ENCODE measurements around the gene ZNF865. TPM values are rescaled to one million over a fixed set of nuclear protein-coding genes. Genes with fewer than 3 reads are reported as not detected.

ZNF865 gene
- total RNA-seq, 2 experiments from 2014 or later, result 10.8 to 11.2 TPM

DNA sequence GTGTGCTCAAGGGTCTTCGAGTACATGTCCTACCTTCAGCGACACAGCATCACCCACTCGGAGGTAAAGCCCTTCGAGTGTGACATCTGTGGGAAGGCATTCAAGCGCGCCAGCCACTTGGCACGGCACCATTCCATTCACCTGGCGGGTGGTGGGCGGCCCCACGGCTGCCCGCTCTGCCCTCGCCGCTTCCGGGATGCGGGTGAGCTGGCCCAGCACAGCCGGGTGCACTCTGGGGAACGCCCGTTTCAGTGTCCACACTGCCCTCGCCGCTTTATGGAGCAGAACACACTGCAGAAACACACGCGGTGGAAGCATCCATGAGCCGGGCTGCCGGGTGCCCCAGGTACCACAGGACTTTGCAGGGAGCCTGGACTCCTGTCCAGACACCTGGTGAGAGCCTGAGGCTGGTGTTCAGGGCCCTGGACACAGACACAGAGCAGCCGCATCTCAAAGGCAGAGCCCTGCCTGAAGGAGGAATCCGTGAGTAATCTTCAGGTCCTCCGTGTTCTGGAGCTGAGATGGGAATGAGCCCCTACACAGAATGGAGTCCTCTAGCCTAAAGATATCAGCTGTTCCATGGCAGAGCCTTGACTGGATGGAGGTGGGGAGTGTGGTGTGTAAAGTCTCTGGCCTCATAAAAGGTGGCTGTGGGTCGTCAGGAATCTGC is 39.5 kb downstream of the ZNF865 start:
- intact Hi-C loops (cut with micrococcal nuclease), result loop anchor here (5.0 kb wide), 3 partner anchors 38 to 388 kb away; partner anchors contain the start of genes PPP6R1, RPL28 and ZNF865
- Mint-ChIP-seq H3K9me3 (no peaks in the 10 kb centered on the region), H3K4me3 (peak overlapping the region; percentile 93), H3K27me3 (ENCODE audit: low read depth) (no peaks in the 10 kb centered on the region), H3K36me3 (ENCODE audit: low read depth) (peaks cover 14% of the 10 kb centered on the region), H3K27ac (peak overlapping the region; percentile 83), H3K4me1 (ENCODE audit: low read depth) (peaks cover 49% of the 10 kb centered on the region)
- CTCF ChIA-PET, result interaction anchor here (0.5 to 2.9 kb wide), 3 partner anchors 8 to 12 kb away, joined by 3 to 20 read pairs (median 4); no protein-coding TSS in a partner anchor
- no peak for DNase-seq

DNA sequence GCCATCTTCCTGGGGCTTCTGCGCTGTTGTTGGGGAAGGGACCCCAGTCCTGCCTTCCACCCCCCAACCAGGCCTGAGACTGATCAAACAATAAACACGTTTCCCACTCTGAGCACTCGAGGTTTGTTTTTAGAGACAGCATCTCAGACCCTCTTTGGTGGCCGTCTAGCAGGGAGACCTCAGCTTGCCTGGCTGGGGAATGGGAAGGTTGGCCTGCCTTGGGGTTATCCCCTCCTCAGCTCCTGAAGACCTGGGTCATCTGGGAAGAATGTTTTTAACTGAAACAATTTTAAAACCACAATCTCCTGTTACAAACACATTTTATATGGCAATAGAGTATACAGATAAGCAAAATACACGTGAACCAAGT is 40.0 kb downstream of the ZNF865 start:
- Mint-ChIP-seq H3K4me3 (peak overlapping the region; percentile 53), H3K27ac (peak overlapping the region; percentile 13), H3K27me3 (ENCODE audit: low read depth) (no peaks in the 10 kb centered on the region), H3K36me3 (ENCODE audit: low read depth) (peaks cover 14% of the 10 kb centered on the region), H3K4me1 (ENCODE audit: low read depth) (peaks cover 49% of the 10 kb centered on the region), H3K9me3 (no peaks in the 10 kb centered on the region)
- CTCF ChIA-PET, result interaction anchor here (0.7 to 2.9 kb wide), 3 partner anchors 9 to 167 kb away, joined by 3 to 20 read pairs (median 4); no protein-coding TSS in a partner anchor
- intact Hi-C loops (cut with micrococcal nuclease), result no loop called here
- DNase-seq, result no peak

DNA sequence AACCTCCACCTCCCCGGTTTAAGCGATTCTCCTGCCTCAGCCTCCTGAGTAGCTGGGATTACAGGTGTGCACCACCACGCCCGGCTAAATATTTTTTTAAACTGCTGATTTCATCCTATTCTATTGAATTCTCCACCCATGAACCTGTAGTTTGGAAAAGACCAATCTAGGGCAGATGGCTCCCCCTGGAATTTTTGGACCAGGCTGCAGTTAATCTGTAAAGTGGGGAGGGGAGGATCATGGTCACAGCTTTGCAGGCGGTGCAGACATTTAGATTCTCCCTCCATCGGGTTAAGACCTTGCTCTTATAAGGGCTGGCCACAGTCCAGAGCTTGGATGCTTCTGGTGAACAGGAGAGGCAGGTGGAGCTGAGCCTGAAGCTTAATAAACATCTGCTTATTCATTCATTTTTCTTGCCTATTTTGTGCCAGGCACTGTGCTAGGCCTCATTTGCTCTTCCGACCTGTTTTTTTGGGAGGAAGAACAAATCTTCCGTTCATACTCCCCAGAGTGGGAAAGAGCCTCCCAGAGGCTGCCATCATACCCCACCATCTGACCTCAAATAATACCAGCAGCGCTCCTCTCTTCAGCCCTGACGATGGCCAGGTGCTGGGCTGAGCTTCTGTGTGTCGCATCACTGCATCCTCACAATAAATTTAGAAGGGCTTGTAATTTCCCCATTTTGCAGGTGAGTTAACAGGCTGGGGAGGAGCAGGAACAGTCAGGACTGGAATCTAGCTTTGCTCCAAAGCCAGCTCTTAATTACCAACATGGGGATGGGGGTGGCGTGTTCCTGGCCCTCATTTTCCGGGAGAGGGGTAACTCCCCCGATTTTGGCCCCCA is 41.7 kb downstream of the ZNF865 start:
- Mint-ChIP-seq H3K27ac (peak overlapping the region; percentile 85), H3K36me3 (ENCODE audit: low read depth) (peaks cover 15% of the 10 kb centered on the region)
- intact Hi-C loops (cut with micrococcal nuclease), result no loop called here

DNA sequence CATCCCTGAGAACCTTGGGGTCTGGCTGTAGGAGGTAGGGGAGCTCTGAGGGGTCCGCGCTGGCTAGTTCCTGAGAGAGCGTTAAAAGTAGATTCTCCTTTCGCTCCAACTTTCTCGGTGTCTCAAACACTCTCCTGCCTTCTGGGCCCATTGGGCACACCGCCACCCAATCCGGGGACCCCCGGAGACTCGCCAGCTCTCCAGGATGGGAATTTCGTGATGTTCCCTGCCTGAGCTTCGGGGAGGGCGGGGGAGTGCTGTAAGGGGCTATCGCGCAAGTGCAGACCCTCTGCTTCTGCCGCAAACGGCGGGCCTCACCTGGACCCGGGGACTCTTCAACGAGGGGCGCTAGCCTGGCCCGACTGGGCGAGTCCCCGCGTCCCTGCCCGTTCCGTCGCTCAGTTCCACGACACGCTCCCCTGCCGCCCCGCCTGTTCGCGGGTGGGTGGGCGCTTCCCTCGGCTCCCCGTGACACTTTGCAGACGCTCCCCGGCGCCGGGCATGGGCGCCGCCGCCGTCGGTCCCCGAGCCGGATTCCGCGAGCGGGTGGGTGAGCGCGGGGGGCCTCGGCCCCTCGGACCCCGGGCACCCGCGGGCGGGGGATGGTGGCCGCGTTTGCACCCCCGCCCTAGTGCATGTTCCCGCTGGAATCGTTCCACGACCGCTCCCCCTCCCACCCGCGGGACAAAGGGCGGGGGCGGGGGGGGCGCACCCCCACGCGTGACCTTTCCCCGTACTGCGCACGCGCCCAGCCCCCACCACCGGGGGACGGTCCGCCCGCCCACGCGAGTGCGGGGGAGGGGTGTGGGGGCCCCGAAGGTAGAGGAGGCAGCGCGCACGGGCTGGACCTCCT is 42.5 kb downstream of the ZNF865 start, which contains the start of gene CCDC106:
TSS of gene CCDC106 (plus strand) at position 481 of the 853 bp plus-strand sequence. CDS start 835 bp downstream, outside the sequence.
- Mint-ChIP-seq H3K9me3 (no peaks in the 10 kb centered on the region), H3K4me3 (peak within 1 kb of the TSS; percentile 77), H3K27me3 (ENCODE audit: low read depth) (no peaks in the 10 kb centered on the region), H3K36me3 (ENCODE audit: low read depth) (peaks cover 16% of the 10 kb centered on the region), H3K27ac (peak within 1 kb of the TSS; percentile 85), H3K4me1 (ENCODE audit: low read depth) (peaks cover 53% of the 10 kb centered on the region)
- intact Hi-C loops (cut with micrococcal nuclease), result no loop called here
- CTCF ChIA-PET, result interaction anchor here (0.6 to 2.9 kb wide), 5 partner anchors 10 to 180 kb away, joined by 3 to 20 read pairs (median 6); partner anchors contain the start of gene ZNF865
- DNase-seq, result peak; percentile 49

More for the DNA sequence above, 41.7 kb downstream of the ZNF865 start:
- H3K4me1 Mint-ChIP-seq (ENCODE audit: low read depth), result peaks cover 53% of the 10 kb centered on the region
- CTCF ChIA-PET, result interaction anchor here (0.6 to 2.9 kb wide), 6 partner anchors 9 to 180 kb away, joined by 3 to 20 read pairs (median 6); partner anchors contain the start of gene ZNF865
- H3K4me3 Mint-ChIP-seq, result peak overlapping the region; percentile 77
- no peaks in the 10 kb centered on the region for H3K27me3 Mint-ChIP-seq (ENCODE audit: low read depth)
- DNase-seq, result no peak
- no peaks in the 10 kb centered on the region for H3K9me3 Mint-ChIP-seq

DNA sequence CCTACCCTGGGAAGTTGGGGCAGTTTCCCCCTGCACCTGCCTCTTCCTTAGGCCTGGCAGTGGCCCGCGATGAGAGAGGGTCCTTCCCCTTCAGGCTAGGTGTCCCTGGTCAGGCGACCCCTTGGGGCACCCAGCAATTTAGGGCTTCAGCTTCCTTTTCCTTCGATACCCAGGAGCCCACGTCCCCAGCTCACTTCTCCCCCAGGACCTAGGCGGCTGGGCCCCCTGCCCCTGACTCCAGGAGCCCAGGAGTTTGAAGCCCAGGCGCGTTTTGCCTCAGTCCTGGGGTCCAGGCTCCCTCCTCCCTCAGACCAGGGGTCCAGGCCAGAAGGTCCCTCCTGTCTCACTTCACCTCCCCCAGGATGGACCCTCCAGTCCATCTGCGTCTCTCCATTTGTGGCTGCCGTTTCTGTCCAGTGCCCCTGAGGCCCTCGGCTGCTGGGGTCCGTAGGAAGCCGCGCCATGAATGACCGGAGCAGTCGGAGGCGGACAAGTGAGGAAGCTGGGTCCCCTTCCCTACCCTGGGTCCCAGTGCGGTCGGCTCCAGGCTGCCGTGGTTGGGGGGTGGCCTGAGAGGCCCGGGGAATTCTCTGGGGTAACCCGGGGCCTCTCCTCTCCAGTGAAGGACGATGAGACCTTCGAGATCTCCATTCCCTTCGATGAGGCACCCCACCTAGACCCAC is 43.3 kb downstream of the ZNF865 start:
- CTCF ChIA-PET, result interaction anchor here (1.5 kb wide), 1 partner anchor 16 kb away, joined by 9 read pairs; no protein-coding TSS in a partner anchor
- H3K4me1 Mint-ChIP-seq (ENCODE audit: low read depth), result peaks cover 49% of the 10 kb centered on the region
- H3K27me3 Mint-ChIP-seq (ENCODE audit: low read depth), result no peaks in the 10 kb centered on the region
- peak overlapping the region; percentile 72 for H3K27ac Mint-ChIP-seq
- intact Hi-C loops (cut with micrococcal nuclease), result no loop called here
- peaks cover 13% of the 10 kb centered on the region for H3K36me3 Mint-ChIP-seq (ENCODE audit: low read depth)
- H3K4me3 Mint-ChIP-seq, result peak overlapping the region; percentile 71
- no peak for DNase-seq
- no peaks in the 10 kb centered on the region for H3K9me3 Mint-ChIP-seq

DNA sequence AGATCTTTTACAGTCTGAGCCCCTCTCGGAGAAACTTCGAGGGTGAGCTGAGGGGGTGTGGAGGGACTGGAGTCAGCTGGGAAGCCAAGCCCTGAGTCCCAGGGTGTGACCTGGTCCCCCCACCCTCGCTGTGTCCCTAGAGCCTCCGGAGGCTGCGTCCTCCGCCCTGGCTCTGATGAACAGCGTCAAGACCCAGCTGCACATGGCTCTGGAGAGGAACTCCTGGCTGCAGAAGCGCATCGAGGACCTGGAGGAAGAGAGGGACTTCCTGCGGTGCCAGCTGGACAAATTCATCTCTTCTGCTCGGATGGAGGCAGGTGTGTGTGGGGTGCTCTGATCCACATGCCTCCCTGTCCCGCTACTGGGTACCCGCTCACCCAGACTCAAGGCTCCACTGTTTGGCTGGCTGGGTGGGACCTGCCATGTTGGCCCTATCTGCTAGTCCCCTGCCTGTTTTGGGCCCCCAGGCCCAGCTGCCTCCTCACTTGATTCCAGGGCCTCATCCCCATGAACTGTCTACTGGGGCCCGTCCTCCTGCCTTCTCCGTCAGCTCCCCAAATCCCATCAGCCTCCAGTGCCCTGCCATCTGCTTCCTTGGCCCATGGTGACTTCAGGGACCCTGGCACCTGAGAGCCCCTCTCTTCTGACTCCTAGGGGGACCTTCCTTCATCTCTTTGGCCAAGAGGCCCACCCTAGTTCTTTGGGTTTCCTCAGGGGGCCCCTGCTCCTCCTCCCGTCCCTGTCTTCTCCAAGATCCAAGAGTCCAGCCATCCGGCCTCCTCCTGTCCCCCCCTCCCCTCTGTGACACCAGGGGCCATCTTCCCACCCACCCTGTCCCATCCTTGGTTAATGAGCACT is 44.0 kb downstream of the ZNF865 start:
- H3K27me3 Mint-ChIP-seq (ENCODE audit: low read depth), result no peaks in the 10 kb centered on the region
- peaks cover 13% of the 10 kb centered on the region for H3K36me3 Mint-ChIP-seq (ENCODE audit: low read depth)
- no peak for DNase-seq
- H3K4me3 Mint-ChIP-seq, result peak overlapping the region; percentile 71
- CTCF ChIA-PET, result interaction anchor here (1.5 kb wide), 1 partner anchor 16 kb away, joined by 9 read pairs; no protein-coding TSS in a partner anchor
- intact Hi-C loops (cut with micrococcal nuclease), result loop anchor here (5.0 to 10.0 kb wide), 3 partner anchors 312 to 1185 kb away; partner anchors contain the start of genes KMT5C, LENG9 and ZSCAN5A
- H3K4me1 Mint-ChIP-seq (ENCODE audit: low read depth), result peaks cover 48% of the 10 kb centered on the region
- H3K9me3 Mint-ChIP-seq, result no peaks in the 10 kb centered on the region
- H3K27ac Mint-ChIP-seq, result peak overlapping the region; percentile 54

DNA sequence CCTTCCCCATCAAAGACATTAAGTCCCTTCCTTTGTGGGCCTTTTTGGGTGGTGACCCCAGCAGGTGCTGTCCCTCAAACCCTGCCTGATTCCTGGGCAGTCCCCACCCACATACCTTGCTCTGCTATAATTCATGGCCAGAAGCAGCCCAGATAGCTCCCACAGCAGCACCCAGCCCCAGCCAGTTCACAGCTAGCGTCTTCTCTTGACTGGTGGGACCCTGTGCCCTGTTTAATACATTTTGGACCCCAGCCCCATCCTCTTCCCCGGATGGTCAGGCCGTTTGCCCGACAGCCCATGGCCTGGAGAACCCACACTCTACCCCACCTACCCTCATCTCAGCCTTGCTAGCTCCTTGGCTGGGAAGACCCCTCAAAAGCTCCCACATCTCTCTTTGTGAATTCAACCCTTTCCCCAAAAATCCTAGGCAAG is 44.7 kb downstream of the ZNF865 start:
- Mint-ChIP-seq H3K27ac (no peak overlapping the region), H3K36me3 (ENCODE audit: low read depth) (peaks cover 13% of the 10 kb centered on the region), H3K9me3 (no peaks in the 10 kb centered on the region), H3K27me3 (ENCODE audit: low read depth) (no peaks in the 10 kb centered on the region), H3K4me1 (ENCODE audit: low read depth) (peaks cover 43% of the 10 kb centered on the region), H3K4me3 (peak overlapping the region; percentile 39)
- peak; percentile 65 for DNase-seq
- CTCF ChIA-PET, result interaction anchor here (1.5 kb wide), 1 partner anchor 17 kb away, joined by 9 read pairs; no protein-coding TSS in a partner anchor
- intact Hi-C loops (cut with micrococcal nuclease), result loop anchor here (5.0 to 10.0 kb wide), 3 partner anchors 313 to 1185 kb away; partner anchors contain the start of genes KMT5C, LENG9 and ZSCAN5A

DNA sequence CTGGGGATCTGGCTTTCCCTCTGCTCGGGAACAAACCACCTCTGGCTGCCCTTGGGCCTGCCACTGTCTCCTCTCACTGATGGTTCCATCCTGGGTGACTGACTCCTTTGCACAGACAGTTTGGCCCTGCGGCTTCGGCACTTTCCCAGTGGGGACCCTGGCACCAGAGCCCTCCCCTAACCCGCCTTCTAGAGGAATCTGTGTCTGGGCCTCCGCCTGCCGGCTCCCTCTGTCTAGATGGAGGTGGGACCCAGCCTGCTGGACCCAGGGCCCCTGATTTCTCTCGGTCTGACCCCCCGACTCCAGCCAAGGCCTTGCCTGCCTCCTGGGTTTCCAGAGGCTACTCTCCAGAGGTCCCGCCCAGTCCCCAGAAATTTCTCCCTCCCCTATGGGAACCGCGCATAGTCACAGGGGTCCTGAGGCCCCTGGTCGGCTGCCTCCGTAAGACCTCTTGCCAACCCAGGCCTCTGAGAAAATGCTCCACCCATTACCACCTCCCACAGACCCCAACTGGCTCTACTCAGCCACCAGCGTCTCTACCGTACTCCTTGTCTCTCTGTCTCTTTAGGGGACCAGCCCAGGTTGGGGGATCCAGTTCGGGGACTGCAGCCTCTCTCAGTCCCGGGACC is 45.3 kb downstream of the ZNF865 start:
- Mint-ChIP-seq H3K27me3 (ENCODE audit: low read depth) (no peaks in the 10 kb centered on the region), H3K27ac (no peak overlapping the region), H3K9me3 (no peaks in the 10 kb centered on the region), H3K36me3 (ENCODE audit: low read depth) (peaks cover 13% of the 10 kb centered on the region), H3K4me3 (peak overlapping the region; percentile 39), H3K4me1 (ENCODE audit: low read depth) (peaks cover 38% of the 10 kb centered on the region)
- intact Hi-C loops (cut with micrococcal nuclease), result loop anchor here (5.0 to 10.0 kb wide), 3 partner anchors 313 to 1186 kb away; partner anchors contain the start of genes KMT5C, LENG9 and ZSCAN5A
- no peak for DNase-seq
- CTCF ChIA-PET, result interaction anchor here (1.5 kb wide), 1 partner anchor 18 kb away, joined by 9 read pairs; no protein-coding TSS in a partner anchor

DNA sequence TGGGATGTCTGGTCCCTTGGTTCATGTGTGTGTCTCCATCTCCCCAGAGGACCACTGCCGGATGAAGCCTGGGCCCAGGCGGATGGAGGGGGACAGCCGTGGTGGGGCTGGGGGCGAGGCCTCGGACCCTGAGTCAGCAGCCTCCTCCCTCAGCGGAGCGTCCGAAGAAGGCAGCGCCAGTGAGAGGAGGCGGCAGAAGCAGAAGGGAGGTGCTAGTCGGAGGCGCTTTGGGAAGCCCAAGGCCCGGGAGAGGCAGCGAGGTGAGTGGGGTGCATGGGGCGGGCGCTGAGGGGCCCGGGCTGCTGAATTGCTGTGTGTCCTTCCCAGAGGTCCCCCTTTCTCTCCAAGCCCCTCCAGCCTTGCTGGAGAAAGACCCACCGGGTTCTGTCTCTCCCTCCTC is 45.8 kb downstream of the ZNF865 start:
- no peak overlapping the region for H3K4me3 Mint-ChIP-seq
- no peaks in the 10 kb centered on the region for H3K27me3 Mint-ChIP-seq (ENCODE audit: low read depth)

More for the DNA sequence above, 45.8 kb downstream of the ZNF865 start:
- CTCF ChIA-PET, result no interaction called here
- no peak for DNase-seq
- no peaks in the 10 kb centered on the region for H3K9me3 Mint-ChIP-seq
- H3K4me1 Mint-ChIP-seq (ENCODE audit: low read depth), result peaks cover 37% of the 10 kb centered on the region
- H3K27ac Mint-ChIP-seq, result no peak overlapping the region
- intact Hi-C loops (cut with micrococcal nuclease), result loop anchor here (5.0 to 10.0 kb wide), 3 partner anchors 314 to 1186 kb away; partner anchors contain the start of genes KMT5C, LENG9 and ZSCAN5A
- H3K36me3 Mint-ChIP-seq (ENCODE audit: low read depth), result peaks cover 18% of the 10 kb centered on the region
